Breast epithelium (tissue), 3 donors: ENCODE measurements around the gene RERGL.
"Not testable (repeated sequence)": the region's sequence is repeated elsewhere in the genome, so short reads cannot be mapped to it uniquely, and the experiment has no call there.

Experiments
- CTCF ChIP-seq, 3 donors: fragments of 450-650 bp; IDR thresholded peaks; one replicate each; pipeline ENCODE4 v1.5.1; 2016 to 2017; ENCODE audit warnings: antibody characterized with exemption in 3 of 3, mild to moderate bottlenecking in 3 of 3, moderate library complexity in 3 of 3
- POLR2A ChIP-seq: fragments of 450-650 bp; IDR thresholded peaks from one replicate; pipeline ENCODE4 v1.6.1; 2016; ENCODE audit warnings: antibody characterized with exemption, mild to moderate bottlenecking, moderate library complexity
- POLR2AphosphoS5 ChIP-seq, 3 donors: sonication (generic); formaldehyde crosslinking; IDR thresholded peaks; one replicate each; pipeline ENCODE4 v1.6.1; 2017; ENCODE audit warnings: antibody characterized with exemption in 3 of 3

DNA sequence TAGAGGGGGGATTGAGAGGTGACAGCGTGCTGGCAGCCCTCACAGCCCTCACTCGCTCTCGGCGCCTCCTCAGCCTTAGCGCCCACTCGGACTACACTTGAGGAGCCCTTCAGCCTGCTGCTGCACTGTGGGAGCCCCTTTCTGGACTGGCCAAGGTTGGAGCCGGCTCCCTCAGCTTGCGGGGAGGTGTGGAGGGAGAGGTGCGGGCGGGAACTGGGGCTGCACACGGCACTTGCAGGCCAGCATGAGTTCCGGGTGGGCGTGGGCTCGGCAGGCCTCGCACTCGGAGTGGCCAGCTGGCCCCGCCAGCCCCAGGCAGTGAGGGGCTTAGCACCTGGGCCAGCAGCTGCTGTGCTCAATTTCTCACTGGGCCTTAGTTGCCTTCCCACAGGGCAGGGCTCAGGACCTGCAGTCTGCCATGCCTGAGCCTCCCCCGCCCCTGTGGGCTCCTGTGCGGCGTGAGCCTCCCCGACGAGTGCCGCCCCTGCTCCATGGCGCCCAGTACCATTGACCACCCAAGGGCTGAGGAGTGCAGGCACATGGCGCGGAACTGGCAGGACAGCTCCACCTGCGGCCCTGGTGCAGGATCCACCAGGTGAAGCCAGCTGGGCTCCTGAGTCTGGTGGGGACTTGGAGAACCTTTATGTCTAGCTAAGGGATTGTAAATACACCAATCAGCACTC is 49.8 kb downstream of the RERGL start:
- not testable (repeated sequence) for TF ChIP-seq CTCF (IDR thresholded peaks at IDR 0.05); POLR2A; POLR2AphosphoS5 (IDR thresholded peaks at IDR 0.05)
